Measurements from ENCODE around the gene CACNA1C.

GRCh38 chr12:2177751-2178150, 125.0 kb downstream of the CACNA1C start:
- TF ChIP-seq MAX (IDR thresholded peaks at IDR 0.05; ENCODE audit: low read depth, low read length) (no peak), CTCF (IDR thresholded peaks at IDR 0.05; ENCODE audit: low read depth, low read length) (no peak), POLR2A (IDR thresholded peaks at IDR 0.05; ENCODE audit: extremely low read depth, insufficient read length) (no peak)
